IMR-90 (cell line): ENCODE results near the gene FHAD1.

Source experiments
- CEBPB ChIP-seq: IDR thresholded peaks from 2 replicates; pipeline ENCODE4 v1.6.1; 2012; ENCODE audit warnings: low read depth, low read length, improper control_type of control experiment
- POLR2A ChIP-seq: IDR thresholded peaks from 2 replicates; pipeline ENCODE4 v1.6.1; 2012; ENCODE audit warnings: mild to moderate bottlenecking, low read depth, low read length
- RFX5 ChIP-seq: IDR thresholded peaks from 2 replicates; pipeline ENCODE4 v1.8.0; 2012; ENCODE audit warnings: low read depth, mild to moderate bottlenecking, low read length, moderate library complexity
- SMC3 ChIP-seq: fragments of 150-350 bp; IDR thresholded peaks from 2 replicates; pipeline ENCODE4 v1.6.1; 2016; ENCODE audit warnings: low read depth, mild to moderate bottlenecking, antibody characterized with exemption, low read length, moderate library complexity
- TF ChIP-seq, protein P1 (sequence below): conservative IDR thresholded peaks from 2 replicates; pipeline ENCODE4 v1.5.1; 2012; ENCODE audit warnings: mild to moderate bottlenecking, low read depth, low read length, improper control_type of control experiment

DNA sequence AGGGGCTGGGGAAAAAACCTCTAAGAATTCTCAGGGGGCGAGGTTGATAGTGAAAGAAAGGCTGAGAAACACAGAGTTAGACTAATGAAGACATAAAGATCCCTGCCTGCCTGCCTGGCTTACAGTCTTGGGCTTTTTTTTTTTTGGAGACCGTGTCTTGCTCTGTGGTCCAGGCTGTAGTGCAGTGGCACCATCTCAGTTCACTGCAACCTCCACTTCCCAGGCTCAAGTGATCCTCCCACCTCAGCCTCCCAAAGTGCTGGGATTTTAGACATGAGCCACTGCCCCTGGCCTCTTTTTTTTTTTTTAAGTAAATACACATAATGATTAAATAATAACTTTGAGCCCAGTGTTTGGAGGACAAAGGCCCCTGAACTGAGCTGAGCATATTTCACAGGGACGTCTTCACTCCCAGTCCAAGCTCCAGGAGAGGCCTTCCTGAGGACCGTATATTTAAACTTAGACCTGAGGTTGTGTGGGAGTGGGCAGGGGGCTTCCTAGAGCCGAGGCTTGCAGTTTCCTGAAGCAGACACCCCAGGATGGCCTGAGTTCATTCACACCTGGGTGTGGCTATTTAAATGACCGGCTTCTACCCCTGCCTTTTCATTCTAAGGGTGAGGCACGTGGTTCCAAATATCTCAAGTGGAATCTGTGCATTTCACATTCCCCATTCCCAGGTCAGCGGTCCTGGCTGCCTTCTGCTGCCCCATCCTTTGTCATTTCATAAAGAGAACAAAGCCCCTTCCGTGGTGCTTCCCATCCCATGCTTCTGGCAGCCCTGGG lies 146.6 kb downstream of the FHAD1 start:
- TF ChIP-seq, protein P1, sequence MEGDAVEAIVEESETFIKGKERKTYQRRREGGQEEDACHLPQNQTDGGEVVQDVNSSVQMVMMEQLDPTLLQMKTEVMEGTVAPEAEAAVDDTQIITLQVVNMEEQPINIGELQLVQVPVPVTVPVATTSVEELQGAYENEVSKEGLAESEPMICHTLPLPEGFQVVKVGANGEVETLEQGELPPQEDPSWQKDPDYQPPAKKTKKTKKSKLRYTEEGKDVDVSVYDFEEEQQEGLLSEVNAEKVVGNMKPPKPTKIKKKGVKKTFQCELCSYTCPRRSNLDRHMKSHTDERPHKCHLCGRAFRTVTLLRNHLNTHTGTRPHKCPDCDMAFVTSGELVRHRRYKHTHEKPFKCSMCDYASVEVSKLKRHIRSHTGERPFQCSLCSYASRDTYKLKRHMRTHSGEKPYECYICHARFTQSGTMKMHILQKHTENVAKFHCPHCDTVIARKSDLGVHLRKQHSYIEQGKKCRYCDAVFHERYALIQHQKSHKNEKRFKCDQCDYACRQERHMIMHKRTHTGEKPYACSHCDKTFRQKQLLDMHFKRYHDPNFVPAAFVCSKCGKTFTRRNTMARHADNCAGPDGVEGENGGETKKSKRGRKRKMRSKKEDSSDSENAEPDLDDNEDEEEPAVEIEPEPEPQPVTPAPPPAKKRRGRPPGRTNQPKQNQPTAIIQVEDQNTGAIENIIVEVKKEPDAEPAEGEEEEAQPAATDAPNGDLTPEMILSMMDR, result no peak
- TF ChIP-seq CEBPB (no peak), SMC3 (no peak), POLR2A (no peak), RFX5 (no peak)
